ENCODE data around the gene TTLL11.
A peak's percentile ranks its signal among the peaks of the same experiment; 100 is the strongest.

The TTLL11 gene

GRCh38 chr9:122087406-122088200 is 5.5 kb downstream of the TTLL11 start:
- ATAC-seq: peak; percentile 31; the same call in 2 of the 3 replicates
- TF ChIP-seq GLIS3 (CRISPR knock-in tag; IDR thresholded peaks at IDR 0.05): no peak
- TF ChIP-seq TCF4 (CRISPR knock-in tag; IDR thresholded peaks at IDR 0.05; ENCODE audit: borderline replicate concordance): no peak
- TF ChIP-seq ARNTL (CRISPR knock-in tag; IDR thresholded peaks at IDR 0.05; ENCODE audit: borderline replicate concordance, low read depth): no peak
- no peak for TF ChIP-seq PATZ1 (CRISPR knock-in tag; IDR thresholded peaks at IDR 0.05; ENCODE audit: borderline replicate concordance)
- TF ChIP-seq RARB (CRISPR knock-in tag; IDR thresholded peaks at IDR 0.05): no peak
- TF ChIP-seq CREB5 (CRISPR knock-in tag; IDR thresholded peaks at IDR 0.05; ENCODE audit: low read depth): no peak
- TF ChIP-seq ZFP3 (CRISPR knock-in tag; IDR thresholded peaks at IDR 0.05): no peak
- no peak for TF ChIP-seq POU6F1 (CRISPR knock-in tag; IDR thresholded peaks at IDR 0.05; ENCODE audit: borderline replicate concordance, low read depth)
- no peak for TF ChIP-seq ESRRG (CRISPR knock-in tag; IDR thresholded peaks at IDR 0.05)

GRCh38 chr9:122086873-122087272 is 6.2 kb downstream of the TTLL11 start:
- TF ChIP-seq CSDC2 (CRISPR knock-in tag; IDR thresholded peaks at IDR 0.05) (no peak), ZC3H10 (CRISPR knock-in tag; IDR thresholded peaks at IDR 0.05) (no peak), TCF4 (CRISPR knock-in tag; IDR thresholded peaks at IDR 0.05; ENCODE audit: borderline replicate concordance) (no peak), ZFP3 (CRISPR knock-in tag; IDR thresholded peaks at IDR 0.05) (no peak), CREB5 (CRISPR knock-in tag; IDR thresholded peaks at IDR 0.05; ENCODE audit: low read depth) (no peak), ARNTL (CRISPR knock-in tag; IDR thresholded peaks at IDR 0.05; ENCODE audit: borderline replicate concordance, low read depth) (no peak), TSHZ2 (CRISPR knock-in tag; IDR thresholded peaks at IDR 0.05) (no peak), ZNF8 (CRISPR knock-in tag; IDR thresholded peaks at IDR 0.05) (no peak), CSRNP3 (CRISPR knock-in tag; IDR thresholded peaks at IDR 0.05) (no peak), PATZ1 (CRISPR knock-in tag; IDR thresholded peaks at IDR 0.05; ENCODE audit: borderline replicate concordance) (no peak), ZNF565 (CRISPR knock-in tag; conservative IDR thresholded peaks at IDR 0.05; ENCODE audit: low read depth) (no peak), GLIS3 (CRISPR knock-in tag; IDR thresholded peaks at IDR 0.05) (no peak), SNAI2 (CRISPR knock-in tag; IDR thresholded peaks at IDR 0.05) (no peak)
- no peak for ATAC-seq

Measured in SK-N-SH treated with all-trans-retinoic acid at 6 μM for 48 hours (cell line).